Measurements from ENCODE around the gene PTPRD.

PTPRD gene

GRCh38 chr9:9305600-9305999 is 1307.2 kb downstream of the PTPRD start:
- no peak for DNase-seq (ENCODE audit: low read depth)
- H3K4me3 ChIP-seq (ENCODE audit: low read depth, low read length), result no peak overlapping the region
- no peak for TF ChIP-seq CTCF (IDR thresholded peaks at IDR 0.05; ENCODE audit: insufficient read depth, low read depth, low read length, missing control alignments)

- no peak for TF ChIP-seq CTCF (IDR thresholded peaks at IDR 0.05; ENCODE audit: insufficient read depth, low read depth, low read length, missing control alignments)
- DNase-seq (ENCODE audit: low read depth), result no peak
- H3K4me3 ChIP-seq (ENCODE audit: low read depth, low read length), result no peak overlapping the region
These were observed 1313.7 kb downstream of the PTPRD start for GRCh38 chr9:9299134-9299533.

- no peak overlapping the region for H3K4me3 ChIP-seq (ENCODE audit: low read depth, low read length)
- DNase-seq (ENCODE audit: low read depth), result no peak
- no peak for TF ChIP-seq CTCF (IDR thresholded peaks at IDR 0.05; ENCODE audit: insufficient read depth, low read depth, low read length, missing control alignments)
These were observed 1326.8 kb downstream of the PTPRD start for GRCh38 chr9:9286001-9286400.

DNA sequence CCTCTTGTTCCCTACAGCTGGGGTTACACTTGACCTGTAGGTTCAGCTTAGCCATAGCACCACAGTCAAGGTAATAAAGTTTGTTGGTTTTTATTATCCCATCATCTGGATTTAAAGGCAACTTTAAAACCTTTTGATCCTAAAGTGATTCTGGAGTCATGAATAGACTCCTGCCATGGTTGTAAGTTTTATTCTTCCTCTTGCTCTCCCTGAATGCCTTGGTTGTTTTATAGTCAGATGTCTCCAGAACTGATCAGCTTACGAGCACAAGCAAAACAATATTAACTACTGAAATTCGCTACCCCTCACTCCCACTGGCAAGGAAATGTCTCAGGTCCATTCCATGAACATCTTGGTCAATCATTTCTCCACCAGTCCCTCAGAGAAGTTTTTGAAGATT is 1328.6 kb downstream of the PTPRD start:
- no peak for DNase-seq (ENCODE audit: low read depth)
- no peak overlapping the region for H3K4me3 ChIP-seq (ENCODE audit: low read depth, low read length)
- no peak for TF ChIP-seq CTCF (IDR thresholded peaks at IDR 0.05; ENCODE audit: insufficient read depth, low read depth, low read length, missing control alignments)

DNA sequence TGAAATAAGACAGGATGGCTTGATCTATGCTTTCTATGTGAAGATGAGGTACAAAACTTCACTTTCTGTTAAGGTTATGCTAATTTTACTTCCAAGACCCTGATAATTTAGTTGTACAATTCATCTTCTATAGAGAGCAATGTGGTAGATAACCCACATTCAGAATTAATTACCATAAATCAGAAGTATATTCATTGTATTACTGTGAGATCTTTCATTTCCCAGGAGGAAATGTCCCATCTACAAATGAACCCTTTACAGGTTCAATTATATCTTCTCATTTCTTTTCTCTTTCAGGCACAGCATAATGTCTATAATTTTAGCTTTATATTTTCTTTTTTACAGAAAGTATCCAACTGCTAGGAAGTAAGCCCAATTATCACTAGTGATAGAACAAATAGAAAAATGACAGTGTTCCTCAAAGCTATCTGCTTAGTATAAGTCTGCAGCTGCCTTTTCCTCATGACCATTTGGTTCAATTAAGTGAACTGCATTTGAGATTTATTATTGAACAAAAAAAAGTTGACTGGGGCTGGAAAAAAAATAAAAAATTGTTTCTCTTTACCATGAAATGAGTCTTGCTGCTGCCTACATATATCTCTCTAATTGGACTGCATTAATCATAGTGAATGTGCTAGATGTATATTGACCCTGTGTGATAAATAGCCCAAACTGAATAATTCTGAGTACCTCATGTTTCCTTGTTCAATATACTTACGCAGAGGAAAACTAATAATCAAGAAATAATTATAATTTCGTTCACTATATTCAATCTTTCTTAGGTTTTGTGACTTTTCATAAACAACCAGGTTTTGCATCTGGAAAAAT is 1329.4 kb downstream of the PTPRD start:
- no peak for DNase-seq (ENCODE audit: low read depth)
- no peak overlapping the region for H3K4me3 ChIP-seq (ENCODE audit: low read depth, low read length)
- no peak for TF ChIP-seq CTCF (IDR thresholded peaks at IDR 0.05; ENCODE audit: insufficient read depth, low read depth, low read length, missing control alignments)

- no peak for DNase-seq (ENCODE audit: low read depth)
- no peak overlapping the region for H3K4me3 ChIP-seq (ENCODE audit: low read depth, low read length)
- no peak for TF ChIP-seq CTCF (IDR thresholded peaks at IDR 0.05; ENCODE audit: insufficient read depth, low read depth, low read length, missing control alignments)
These were observed 1337.2 kb downstream of the PTPRD start for GRCh38 chr9:9275601-9276000.

DNA sequence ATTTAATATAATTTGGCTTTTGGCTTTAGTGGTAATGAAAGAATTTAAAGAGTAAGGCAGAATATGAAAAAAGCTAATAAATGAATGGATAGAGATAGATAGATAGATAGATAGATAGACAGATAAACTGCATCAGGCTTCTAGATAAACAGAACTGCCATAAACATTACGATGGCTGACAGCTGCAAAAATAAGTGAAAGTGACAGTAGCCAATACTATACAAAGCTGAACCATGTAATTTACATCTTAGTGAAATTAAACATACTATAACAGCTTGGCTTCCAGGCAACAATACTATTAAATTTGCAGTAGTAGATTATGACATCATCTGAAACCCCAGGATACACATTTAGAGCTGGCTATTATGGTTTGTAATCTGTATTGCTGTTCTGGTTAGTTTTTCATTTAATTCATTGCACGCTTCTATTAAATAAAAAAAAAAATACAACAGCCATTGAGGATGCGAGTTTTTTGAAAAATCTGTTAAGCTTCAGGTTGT is 1354.8 kb downstream of the PTPRD start:
- no peak for TF ChIP-seq CTCF (IDR thresholded peaks at IDR 0.05; ENCODE audit: insufficient read depth, low read depth, low read length, missing control alignments)
- DNase-seq (ENCODE audit: low read depth), result no peak
- no peak overlapping the region for H3K4me3 ChIP-seq (ENCODE audit: low read depth, low read length)
